T-helper 2 cell treated with Interferon-gamma antibody and Interleukin-4, amounts not matched to agents 100 ng/mL and 5 ng/mL, for 36 hours (primary cell): ENCODE measurements around the gene AVPR1A. TPM values are rescaled to one million over a fixed set of nuclear protein-coding genes. Genes with fewer than 3 reads are reported as not detected.
"Not testable (repeated sequence)": the region's sequence is repeated elsewhere in the genome, so short reads cannot be mapped to it uniquely, and the experiment has no call there.

ENCODE experiments used
- intact Hi-C: fragments of 100-400 bp; cut with micrococcal nuclease; formaldehyde crosslinking; loops from one replicate; pipeline ENCODE4 v1.15.1; 2023
- total RNA-seq: library from RNA; stranded (reverse); gene quantifications from 2 replicates; pipeline ENCODE4 v1.2.3, GENCODE V29; 2022

AVPR1A gene
- not detected in 2 replicates for total RNA-seq

- intact Hi-C loops, result loop anchor here (5.0 kb wide), 1 partner anchor 651 kb away; no protein-coding TSS in a partner anchor
Observed at GRCh38 chr12:63150713-63151622, at the start of gene AVPR1A. Gene AVPR1A (minus strand): TSS chr12:63151201. CDS start chr12:63150836, 365 bp downstream.

- intact Hi-C loops, result no loop called here
Observed at GRCh38 chr12:63196168-63196567, 45.2 kb upstream of the AVPR1A start.

- intact Hi-C loops, result no loop called here
Observed at GRCh38 chr12:63179224-63179623, 28.2 kb upstream of the AVPR1A start.

DNA sequence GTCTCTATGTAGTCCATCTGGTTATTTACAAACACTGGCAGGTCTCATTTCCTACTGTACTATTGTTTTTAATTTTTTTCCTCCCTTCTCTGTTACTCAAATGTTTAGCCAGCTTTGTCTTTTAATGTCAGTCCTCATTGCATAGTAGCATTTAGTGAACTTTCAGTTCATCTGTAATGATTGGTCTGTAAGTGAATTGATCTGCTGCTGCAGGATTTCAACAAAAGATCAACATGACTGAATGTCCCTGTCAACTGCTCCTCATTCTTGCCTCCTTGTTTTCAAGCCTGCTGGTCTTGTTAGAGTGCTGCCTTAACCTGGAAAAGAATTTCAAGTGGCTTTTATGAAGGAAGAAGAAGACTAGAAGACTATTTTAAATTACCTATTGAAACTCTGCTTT is 19.3 kb upstream of the AVPR1A start:
- intact Hi-C loops, result no loop called here

DNA sequence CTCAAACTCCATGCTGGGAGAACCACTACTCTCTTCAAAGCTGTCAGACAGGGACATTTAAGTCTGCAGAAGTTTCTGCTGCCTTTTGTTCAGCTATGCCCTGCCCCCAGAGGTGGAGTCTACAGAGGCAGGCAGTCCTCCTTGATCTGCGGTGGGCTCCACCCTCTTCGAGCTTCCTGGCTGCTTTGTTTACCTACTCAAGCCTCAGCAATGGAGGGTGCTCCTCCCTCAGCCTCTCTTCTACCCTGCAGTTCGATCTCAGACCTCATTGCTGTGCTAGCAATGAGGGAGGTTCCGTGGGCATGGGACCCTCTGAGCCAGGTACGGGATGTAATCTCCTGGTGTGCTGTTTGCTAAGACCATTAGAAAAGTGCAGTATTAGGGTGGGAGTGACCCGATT is 16.7 kb upstream of the AVPR1A start:
- intact Hi-C loops, result not testable (repeated sequence)

DNA sequence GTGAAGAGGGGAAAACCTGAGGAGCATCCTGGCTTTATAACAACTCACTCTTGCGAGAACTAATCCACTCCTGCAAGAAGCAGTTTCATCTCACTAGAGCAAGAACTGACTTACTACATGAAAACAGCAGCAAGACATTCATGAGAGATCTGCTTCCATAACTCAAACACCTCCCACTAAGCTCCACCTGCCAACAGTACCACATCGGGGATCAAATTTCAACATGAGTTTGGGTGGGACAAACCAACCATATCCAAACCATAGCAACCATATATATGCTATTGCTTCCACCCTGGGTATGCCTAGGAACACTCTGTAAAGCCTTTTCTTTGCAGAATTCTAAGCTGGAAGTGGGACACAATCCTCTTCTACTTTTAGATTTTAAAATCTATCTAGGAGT is 13.9 kb upstream of the AVPR1A start:
- intact Hi-C loops, result no loop called here

GRCh38 chr12:63163541-63163940 is 12.5 kb upstream of the AVPR1A start:
- intact Hi-C loops, result no loop called here

DNA sequence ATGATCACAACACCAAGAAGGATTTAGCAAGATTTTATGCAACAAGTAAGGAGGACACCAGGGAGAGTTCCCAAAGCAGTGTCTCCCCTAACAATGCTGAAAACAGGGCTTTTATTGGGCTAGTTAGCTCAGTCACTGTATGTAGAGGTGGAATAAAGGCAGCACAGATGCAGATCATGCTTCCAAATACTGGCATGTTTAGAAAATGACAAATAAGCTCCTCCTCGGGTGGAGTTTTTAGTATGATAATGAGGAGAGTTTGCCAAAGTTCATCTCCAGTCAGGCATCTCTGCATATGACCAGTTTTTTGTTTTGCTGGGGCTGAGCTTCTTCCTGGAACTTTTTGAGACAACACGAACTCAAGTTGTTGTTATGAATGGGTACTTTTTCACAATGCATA is 4.4 kb upstream of the AVPR1A start:
- intact Hi-C loops, result no loop called here

DNA sequence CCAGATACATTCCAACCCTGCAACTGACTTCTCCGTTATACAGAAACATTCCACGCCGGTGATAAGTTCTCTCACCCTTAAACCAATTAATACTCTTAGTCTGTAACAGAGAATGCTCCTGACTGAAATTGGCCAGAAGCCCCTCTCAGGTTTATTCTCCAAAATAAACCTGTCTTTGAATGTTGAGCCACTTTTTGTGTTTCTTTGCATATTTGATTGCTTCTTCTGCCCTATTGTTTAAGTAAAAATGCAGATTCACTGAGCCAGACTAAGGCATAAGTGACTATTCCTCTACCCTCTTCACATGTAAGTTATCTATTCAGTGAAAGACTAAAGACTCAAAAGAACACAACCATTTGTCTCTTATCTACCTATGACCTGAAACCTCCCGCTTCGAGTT is 3.6 kb upstream of the AVPR1A start:
- intact Hi-C loops, result loop anchor here (5.0 kb wide), 1 partner anchor 648 kb away; no protein-coding TSS in a partner anchor

DNA sequence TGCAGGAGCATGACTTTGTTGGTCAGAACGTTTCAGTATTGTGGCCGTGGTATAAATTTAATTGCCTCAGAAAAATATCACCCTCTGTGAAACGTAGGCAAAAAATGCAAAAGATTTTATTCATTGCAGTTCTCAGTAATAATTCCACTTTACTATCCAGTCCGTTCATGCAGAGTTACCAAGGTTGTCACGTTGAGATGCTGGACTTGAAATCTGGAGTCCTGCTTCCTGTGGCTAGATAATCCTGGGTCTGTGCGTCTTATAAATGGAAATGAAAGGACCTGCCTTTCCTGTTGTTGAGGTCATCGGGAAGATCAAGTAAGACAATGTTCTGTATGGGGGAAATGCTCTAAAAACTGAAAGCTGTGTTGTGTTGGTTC is 1.3 kb upstream of the AVPR1A start:
- intact Hi-C loops, result loop anchor here (5.0 kb wide), 1 partner anchor 650 kb away; no protein-coding TSS in a partner anchor

DNA sequence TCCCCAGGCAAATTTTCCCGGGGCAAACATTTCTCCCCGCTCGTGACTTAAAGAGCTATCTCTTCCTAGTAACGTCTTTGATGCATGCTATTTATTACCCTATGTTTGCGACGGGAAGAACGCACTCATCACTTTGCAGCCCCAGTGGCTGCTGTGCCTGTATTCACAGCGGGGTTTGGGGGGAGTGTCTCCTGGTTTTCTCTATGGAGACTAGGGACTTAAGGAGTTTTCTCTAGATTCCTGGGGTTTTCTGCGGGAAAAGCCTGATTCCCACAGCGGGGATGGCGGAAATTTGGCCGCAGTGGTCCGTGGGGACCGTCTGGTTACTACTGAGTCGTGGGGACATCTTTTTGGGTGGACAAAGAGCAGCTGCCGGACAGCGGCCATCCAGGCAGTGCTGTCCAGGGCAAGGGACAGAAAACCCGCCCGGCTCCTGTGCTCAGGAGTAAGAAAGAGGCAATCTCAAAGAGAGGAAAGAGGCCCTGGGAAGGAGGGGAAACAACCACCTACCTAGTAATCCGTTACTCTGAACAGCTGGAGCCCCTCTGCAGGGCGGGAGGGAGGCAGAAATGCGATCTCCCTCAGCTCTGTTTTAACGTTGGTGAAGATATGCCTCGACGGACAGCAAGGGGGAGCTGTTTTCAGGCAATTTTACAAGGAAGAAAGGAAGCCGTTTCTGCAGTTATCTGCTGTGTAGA is 771 bp upstream of the AVPR1A start:
- intact Hi-C loops, result loop anchor here (5.0 kb wide), 1 partner anchor 651 kb away; no protein-coding TSS in a partner anchor

DNA sequence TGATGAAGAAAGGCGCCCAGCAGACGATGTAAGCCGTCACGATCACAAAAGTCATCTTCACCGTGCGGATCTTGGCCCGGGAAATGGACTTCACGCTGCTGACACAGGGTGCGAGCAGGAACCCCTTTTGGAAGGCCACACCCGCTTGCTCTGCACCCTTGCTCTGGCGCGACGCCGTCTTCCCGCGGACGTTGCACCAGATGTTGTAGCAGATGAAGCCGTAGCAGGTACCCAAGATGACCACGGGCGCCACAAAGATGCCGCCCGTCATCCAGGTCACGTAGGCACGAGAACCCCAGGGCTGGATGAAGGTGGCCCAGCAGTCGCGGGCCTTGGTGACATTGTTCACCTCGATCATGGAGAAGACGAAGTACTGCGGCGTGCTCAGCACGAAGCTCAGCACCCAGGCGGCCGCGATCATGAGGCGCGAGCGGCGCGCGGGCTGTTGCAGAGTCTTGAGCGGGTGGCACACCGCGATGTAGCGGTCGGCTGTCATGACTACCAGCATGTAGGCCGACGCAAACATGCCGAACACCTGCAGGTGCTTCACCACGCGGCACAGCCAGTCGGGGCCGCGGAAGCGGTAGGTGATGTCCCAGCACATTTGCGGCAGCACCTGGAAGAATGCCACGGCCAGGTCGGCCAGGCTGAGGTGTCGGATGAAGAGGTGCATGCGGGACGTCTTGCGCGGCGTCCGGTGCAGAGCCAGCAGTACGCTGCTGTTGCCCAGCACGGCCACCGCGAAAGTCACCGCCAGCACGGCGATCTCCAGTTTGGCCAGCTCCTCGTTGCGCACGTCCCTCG is 890 bp downstream of the AVPR1A start:
- intact Hi-C loops, result loop anchor here (5.0 kb wide), 1 partner anchor 652 kb away; no protein-coding TSS in a partner anchor

DNA sequence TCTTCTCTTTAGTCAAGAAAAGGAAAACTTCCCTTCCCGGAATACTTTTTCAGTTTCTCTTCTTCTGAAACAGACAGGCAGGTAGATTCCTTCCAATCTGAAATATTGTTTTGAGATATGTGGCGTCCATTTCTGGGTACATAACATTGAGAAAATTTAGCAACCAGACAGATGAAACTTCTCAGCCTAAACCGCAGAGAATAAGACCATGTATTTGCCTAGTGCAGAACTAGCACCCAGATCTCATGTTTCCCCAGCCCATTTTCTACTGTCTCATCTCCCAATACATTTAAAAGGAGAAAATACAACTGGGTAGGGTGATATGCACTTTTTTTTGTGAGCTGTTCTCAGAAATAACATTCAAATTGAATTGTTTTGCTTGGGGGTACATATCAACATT is 6.4 kb downstream of the AVPR1A start:
- intact Hi-C loops, result no loop called here

GRCh38 chr12:63138488-63138887 is 12.5 kb downstream of the AVPR1A start:
- intact Hi-C loops, result no loop called here

GRCh38 chr12:63133981-63134380 is 17.0 kb downstream of the AVPR1A start:
- intact Hi-C loops, result no loop called here

- intact Hi-C loops, result no loop called here
Observed at GRCh38 chr12:63132201-63132600, 18.8 kb downstream of the AVPR1A start.

- intact Hi-C loops, result no loop called here
Observed at GRCh38 chr12:63129927-63130326, 21.1 kb downstream of the AVPR1A start.

GRCh38 chr12:63124778-63125177 is 26.2 kb downstream of the AVPR1A start:
- intact Hi-C loops, result no loop called here

- intact Hi-C loops, result loop anchor here (5.0 kb wide), 2 partner anchors 699 to 1154 kb away; no protein-coding TSS in a partner anchor
Observed at GRCh38 chr12:63103494-63104131, 47.4 kb downstream of the AVPR1A start.

- intact Hi-C loops, result loop anchor here (5.0 kb wide), 2 partner anchors 700 to 1155 kb away; no protein-coding TSS in a partner anchor
Observed at GRCh38 chr12:63101920-63102319, 49.1 kb downstream of the AVPR1A start.

GRCh38 chr12:63098851-63099250 is 52.1 kb downstream of the AVPR1A start:
- intact Hi-C loops, result no loop called here
